Uterus (tissue), 4 donors: Measurements from ENCODE around the gene SGO1. TPM values are rescaled to one million over a fixed set of nuclear protein-coding genes. Genes with fewer than 3 reads are reported as not detected.
A peak's percentile ranks its signal among the peaks of the same experiment; 100 is the strongest.

ENCODE experiments used
- DNase-seq, 2 donors: peaks; one replicate each; pipeline ENCODE4 v3.0.0-alpha.2; 2019 to 2020
- H3K27ac ChIP-seq, 2 donors: fragments of 200-600 bp; sonication (generic); 1 replicate in 1 of 2; 2 replicates in 1 of 2; pipeline ENCODE4 v1.5.1; 2016 to 2018
- H3K27me3 ChIP-seq, 2 donors: fragments of 200-600 bp; sonication (generic); one replicate each; pipeline ENCODE4 v1.5.1; 2018 to 2019; ENCODE audit warnings: control low read depth in 1 of 2
- H3K36me3 ChIP-seq, 2 donors: fragments of 200-600 bp; sonication (generic); one replicate each; pipeline ENCODE4 v1.5.1; 2019; ENCODE audit warnings: control low read depth in 1 of 2
- H3K4me1 ChIP-seq, 2 donors: fragments of 200-600 bp; sonication (generic); one replicate each; pipeline ENCODE4 v1.5.1; 2018 to 2019; ENCODE audit warnings: control low read depth in 1 of 2
- H3K4me3 ChIP-seq, 2 donors: fragments of 200-600 bp; sonication (generic); 1 replicate in 1 of 2; 2 replicates in 1 of 2; pipeline ENCODE4 v1.5.1; 2018 to 2019; ENCODE audit warnings: mild to moderate bottlenecking in 1 of 2
- H3K9me3 ChIP-seq, 2 donors: fragments of 200-600 bp; sonication (generic); one replicate each; pipeline ENCODE4 v1.5.1; 2019; ENCODE audit warnings: control low read depth in 1 of 2
- CTCF ChIP-seq, 4 experiments: fragments of 200-600 bp in 2 of 4; fragments of 450-650 bp in 2 of 4; sonication (generic) in 2 of 4; IDR thresholded peaks; one replicate each; pipeline ENCODE4 v1.5.1; 2016 to 2019; ENCODE audit warnings: antibody characterized with exemption in 4 of 4, mild to moderate bottlenecking in 2 of 4, moderate library complexity in 1 of 4
- POLR2A ChIP-seq, 2 donors: fragments of 450-650 bp; IDR thresholded peaks; one replicate each; pipeline ENCODE4 v1.6.1; 2016; ENCODE audit warnings: antibody characterized with exemption in 2 of 2, mild to moderate bottlenecking in 1 of 2, moderate library complexity in 1 of 2
- intact Hi-C: fragments of 100-400 bp; cut with DNase I; formaldehyde crosslinking; loops from one replicate; pipeline ENCODE4 v1.15.1; 2023; ENCODE audit warnings: low total_unique reads
- total RNA-seq, 4 donors: library from RNA; depleted of rRNA in 3 of 4; stranded (reverse); fragments of >200 nt in 3 of 4; gene quantifications; one replicate each; pipeline versions ENCODE4 v1.1.0 to v1.2.4, GENCODE V29; 2014 to 2023
- donor health status: DM: yes; HTN: yes; CAD: no.

The SGO1 gene
- total RNA-seq, 4 donors from 2014 or later: 7.2 TPM; not detected in 3

- TF ChIP-seq POLR2A (IDR thresholded peaks at IDR 0.05) (no peak), CTCF (IDR thresholded peaks at IDR 0.05) (no peak)
- DNase-seq: no peak
These were observed 701 bp downstream of the SGO1 start for GRCh38 chr3:20185331-20185678.

GRCh38 chr3:20182206-20182605 is 3.8 kb downstream of the SGO1 start:
- intact Hi-C loops: loop anchor here (5.0 kb wide), 1 partner anchor 235 kb away; the partner anchor contains the start of gene RAB5A

More at GRCh38 chr3:20185331-20185678, 701 bp downstream of the SGO1 start:
- peak overlapping the region; percentile 50 to 67 for H3K4me3 ChIP-seq
- H3K27ac ChIP-seq: no peak overlapping the region
- H3K27me3 ChIP-seq: no peaks in the 10 kb centered on the region
- no peaks in the 10 kb centered on the region for H3K4me1 ChIP-seq
- no peaks in the 10 kb centered on the region for H3K36me3 ChIP-seq
- no peaks in the 10 kb centered on the region for H3K9me3 ChIP-seq
- intact Hi-C loops: no loop called here

GRCh38 chr3:20181276-20181675 is 4.7 kb downstream of the SGO1 start:
- Histone ChIP-seq H3K36me3 (no peaks in the 10 kb centered on the region), H3K9me3 (no peaks in the 10 kb centered on the region), H3K27ac (no peak overlapping the region), H3K27me3 (no peaks in the 10 kb centered on the region), H3K4me1 (no peaks in the 10 kb centered on the region), H3K4me3 (no peak overlapping the region)
- intact Hi-C loops: loop anchor here (5.0 kb wide), 1 partner anchor 234 kb away; the partner anchor contains the start of gene RAB5A
- no peak for DNase-seq
- no peak for TF ChIP-seq POLR2A (IDR thresholded peaks at IDR 0.05)
- no peak for TF ChIP-seq CTCF (IDR thresholded peaks at IDR 0.05)

More at GRCh38 chr3:20182206-20182605, 3.8 kb downstream of the SGO1 start:
- no peak for DNase-seq
- no peak for TF ChIP-seq POLR2A (IDR thresholded peaks at IDR 0.05)
- TF ChIP-seq CTCF (IDR thresholded peaks at IDR 0.05): no peak
- H3K4me1 ChIP-seq: no peaks in the 10 kb centered on the region
- H3K27me3 ChIP-seq: no peaks in the 10 kb centered on the region
- H3K27ac ChIP-seq: no peak overlapping the region
- H3K4me3 ChIP-seq: no peak overlapping the region
- no peaks in the 10 kb centered on the region for H3K36me3 ChIP-seq
- no peaks in the 10 kb centered on the region for H3K9me3 ChIP-seq

- H3K4me3 ChIP-seq: no peak overlapping the region
- H3K4me1 ChIP-seq: no peaks in the 10 kb centered on the region
- intact Hi-C loops: no loop called here
- no peaks in the 10 kb centered on the region for H3K36me3 ChIP-seq
- TF ChIP-seq CTCF (IDR thresholded peaks at IDR 0.05) (no peak), POLR2A (IDR thresholded peaks at IDR 0.05) (no peak)
- H3K27me3 ChIP-seq: no peaks in the 10 kb centered on the region
- no peak overlapping the region for H3K27ac ChIP-seq
- no peaks in the 10 kb centered on the region for H3K9me3 ChIP-seq
- DNase-seq: no peak
These were observed 12.1 kb downstream of the SGO1 start for GRCh38 chr3:20173844-20174410.

GRCh38 chr3:20161714-20162113 is 24.3 kb downstream of the SGO1 start:
- intact Hi-C loops: no loop called here
- Histone ChIP-seq H3K36me3 (no peaks in the 10 kb centered on the region), H3K27ac (no peak overlapping the region), H3K4me3 (no peak overlapping the region), H3K9me3 (no peaks in the 10 kb centered on the region), H3K27me3 (no peaks in the 10 kb centered on the region), H3K4me1 (no peaks in the 10 kb centered on the region)
- no peak for DNase-seq
- TF ChIP-seq POLR2A (IDR thresholded peaks at IDR 0.05) (no peak), CTCF (IDR thresholded peaks at IDR 0.05) (no peak)
